Endothelial cell (in vitro differentiated cells): ENCODE measurements around the gene USP7. TPM values are rescaled to one million over a fixed set of nuclear protein-coding genes. Genes with fewer than 3 reads are reported as not detected.

Source experiments
- DNase-seq: peaks from one replicate; pipeline ENCODE4 v3.0.0; 2021; ENCODE audit warnings: low spot score
- H3K27ac Mint-ChIP-seq: one replicate; pipeline ENCODE4 v1.8.0; 2021; ENCODE audit warnings: mixed read lengths, inconsistent platforms; ENCODE audit not compliant: unreplicated experiment
- H3K27me3 Mint-ChIP-seq: one replicate; pipeline ENCODE4 v1.8.0; 2021; ENCODE audit warnings: mild to moderate bottlenecking, moderate library complexity, mixed read lengths, inconsistent platforms; ENCODE audit not compliant: unreplicated experiment
- H3K36me3 Mint-ChIP-seq: one replicate; pipeline ENCODE4 v1.8.0; 2021; ENCODE audit warnings: mild to moderate bottlenecking, low read depth, mixed read lengths, inconsistent platforms; ENCODE audit not compliant: unreplicated experiment
- H3K4me1 Mint-ChIP-seq: one replicate; pipeline ENCODE4 v1.8.0; 2021; ENCODE audit warnings: mild to moderate bottlenecking, mixed read lengths, inconsistent platforms; ENCODE audit not compliant: unreplicated experiment
- H3K4me3 Mint-ChIP-seq: one replicate; pipeline ENCODE4 v1.8.0; 2021; ENCODE audit warnings: mild to moderate bottlenecking, mixed read lengths, inconsistent platforms; ENCODE audit not compliant: unreplicated experiment
- H3K9me3 Mint-ChIP-seq: one replicate; pipeline ENCODE4 v1.8.0; 2021; ENCODE audit warnings: mixed read lengths, inconsistent platforms; ENCODE audit not compliant: unreplicated experiment
- total RNA-seq: library from RNA; stranded (reverse); fragmentation: NEBNext Ultra II Directional; extraction: Animal tissue kit (Norgen Biotek cat#: 25700); gene quantifications from one replicate; pipeline ENCODE4 v1.2.1, GENCODE V29; 2021; ENCODE audit not compliant: unreplicated experiment
- TF ChIP-seq, protein P1 (sequence below): fragments of 200-600 bp; sonication (generic); IDR thresholded peaks from one replicate; pipeline ENCODE4 v1.5.0; 2021; ENCODE audit warnings: antibody characterized with exemption; ENCODE audit not compliant: unreplicated experiment

Gene USP7
- total RNA-seq, 1 donor from 2014 or later = 122 TPM

DNA sequence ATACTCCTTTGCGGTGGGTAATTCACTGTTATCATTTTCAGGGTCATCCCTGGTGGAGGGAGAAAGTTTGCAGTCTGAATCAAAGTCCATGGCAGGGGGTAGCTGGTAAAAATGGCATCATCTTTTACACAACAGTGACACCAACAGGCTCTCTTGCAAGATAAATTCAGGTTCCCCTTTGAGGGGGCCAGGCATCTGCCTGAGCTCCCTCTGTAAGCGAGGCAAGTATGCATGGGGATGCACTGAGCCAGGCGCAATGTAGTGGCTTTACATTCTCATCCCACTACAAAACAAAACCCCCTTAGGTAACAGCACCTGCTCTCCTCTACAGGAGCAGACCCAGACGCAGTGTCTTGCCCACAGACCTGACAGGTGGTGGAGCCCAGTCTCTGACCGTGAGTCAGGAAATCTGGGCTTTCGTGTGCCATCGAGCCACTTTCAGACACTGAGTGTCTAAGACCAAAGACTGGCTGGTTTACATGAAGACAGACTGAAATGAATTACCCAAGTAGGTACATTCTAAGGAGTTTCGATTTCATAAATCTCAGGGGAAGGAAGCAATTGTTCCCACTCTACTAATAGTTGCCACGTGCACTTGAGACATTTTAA, 63.9 kb downstream of the USP7 start:
- no peak overlapping the region for H3K27ac Mint-ChIP-seq
- no peak for DNase-seq
- peaks cover 45% of the 10 kb centered on the region for H3K36me3 Mint-ChIP-seq

DNA sequence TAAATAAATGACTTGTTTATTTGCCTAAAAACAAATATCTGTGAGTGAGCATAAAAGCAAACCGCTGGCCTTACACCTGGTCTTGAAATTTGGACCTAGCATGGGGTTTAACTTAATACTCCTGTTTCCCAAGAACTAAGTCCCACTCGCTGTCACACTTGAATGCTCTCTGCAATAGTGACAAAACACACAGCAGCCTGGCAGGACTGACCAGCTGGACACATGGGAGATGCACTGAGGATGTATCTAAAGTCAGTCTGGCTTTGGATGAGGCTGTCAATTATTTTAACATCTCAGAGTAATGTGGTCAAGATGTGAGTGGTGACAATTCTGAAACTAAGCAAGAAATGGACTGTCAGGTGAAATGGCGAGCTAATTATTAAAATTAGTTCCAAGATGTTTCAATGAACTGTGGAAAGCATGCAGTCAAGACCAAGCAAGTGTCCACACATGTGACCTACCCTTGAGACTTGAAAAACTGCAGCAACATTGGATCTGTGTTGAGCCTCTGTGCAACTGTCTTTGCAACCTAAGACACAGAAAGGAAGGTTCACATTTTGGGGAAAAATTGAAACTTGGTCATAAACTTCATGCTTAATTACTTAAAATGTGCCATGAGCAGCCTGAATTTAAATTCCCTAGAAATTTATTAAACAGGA, 64.9 kb downstream of the USP7 start:
- no peak overlapping the region for H3K27ac Mint-ChIP-seq
- peaks cover 45% of the 10 kb centered on the region for H3K36me3 Mint-ChIP-seq
- peaks cover 4% of the 10 kb centered on the region for H3K4me1 Mint-ChIP-seq
- H3K27me3 Mint-ChIP-seq = no peaks in the 10 kb centered on the region
- no peak overlapping the region for H3K4me3 Mint-ChIP-seq
- DNase-seq = no peak
- no peaks in the 10 kb centered on the region for H3K9me3 Mint-ChIP-seq
- TF ChIP-seq, protein P1, sequence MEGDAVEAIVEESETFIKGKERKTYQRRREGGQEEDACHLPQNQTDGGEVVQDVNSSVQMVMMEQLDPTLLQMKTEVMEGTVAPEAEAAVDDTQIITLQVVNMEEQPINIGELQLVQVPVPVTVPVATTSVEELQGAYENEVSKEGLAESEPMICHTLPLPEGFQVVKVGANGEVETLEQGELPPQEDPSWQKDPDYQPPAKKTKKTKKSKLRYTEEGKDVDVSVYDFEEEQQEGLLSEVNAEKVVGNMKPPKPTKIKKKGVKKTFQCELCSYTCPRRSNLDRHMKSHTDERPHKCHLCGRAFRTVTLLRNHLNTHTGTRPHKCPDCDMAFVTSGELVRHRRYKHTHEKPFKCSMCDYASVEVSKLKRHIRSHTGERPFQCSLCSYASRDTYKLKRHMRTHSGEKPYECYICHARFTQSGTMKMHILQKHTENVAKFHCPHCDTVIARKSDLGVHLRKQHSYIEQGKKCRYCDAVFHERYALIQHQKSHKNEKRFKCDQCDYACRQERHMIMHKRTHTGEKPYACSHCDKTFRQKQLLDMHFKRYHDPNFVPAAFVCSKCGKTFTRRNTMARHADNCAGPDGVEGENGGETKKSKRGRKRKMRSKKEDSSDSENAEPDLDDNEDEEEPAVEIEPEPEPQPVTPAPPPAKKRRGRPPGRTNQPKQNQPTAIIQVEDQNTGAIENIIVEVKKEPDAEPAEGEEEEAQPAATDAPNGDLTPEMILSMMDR = no peak

More for the DNA sequence above, 63.9 kb downstream of the USP7 start:
- Mint-ChIP-seq H3K27me3 (peaks cover 2% of the 10 kb centered on the region), H3K4me3 (no peak overlapping the region), H3K4me1 (peaks cover 4% of the 10 kb centered on the region), H3K9me3 (no peaks in the 10 kb centered on the region)
- TF ChIP-seq, protein P1 = no peak

GRCh38 chr16:8894736-8895334, 68.9 kb downstream of the USP7 start:
- Mint-ChIP-seq H3K36me3 (peaks cover 53% of the 10 kb centered on the region), H3K9me3 (no peaks in the 10 kb centered on the region), H3K4me1 (peaks cover 5% of the 10 kb centered on the region), H3K27ac (no peak overlapping the region), H3K27me3 (peaks cover 6% of the 10 kb centered on the region), H3K4me3 (peak overlapping the region; percentile 65)
- TF ChIP-seq, protein P1 = no peak
- DNase-seq = no peak

GRCh38 chr16:8893976-8894690, 69.6 kb downstream of the USP7 start:
- TF ChIP-seq, protein P1 = no peak
- Mint-ChIP-seq H3K27me3 (peaks cover 6% of the 10 kb centered on the region), H3K9me3 (no peaks in the 10 kb centered on the region), H3K27ac (no peak overlapping the region), H3K4me1 (peaks cover 5% of the 10 kb centered on the region), H3K4me3 (peak overlapping the region; percentile 65), H3K36me3 (peaks cover 53% of the 10 kb centered on the region)
- DNase-seq = no peak
